NCI-H460 (cell line): ENCODE results near the gene PLPPR4. TPM values are rescaled to one million over a fixed set of nuclear protein-coding genes. Genes with fewer than 3 reads are reported as not detected.
"Not testable (repeated sequence)": the region's sequence is repeated elsewhere in the genome, so short reads cannot be mapped to it uniquely, and the experiment has no call there.

Experiments
- DNase-seq: peaks from one replicate; pipeline ENCODE4 v3.0.0-alpha.2; 2016; ENCODE audit warnings: low read depth; ENCODE audit errors: extremely low read depth
- polyA plus RNA-seq: library from polyadenylated mRNA; depleted of rRNA; stranded (reverse); fragments of >200 nt; gene quantifications from 2 replicates; pipeline ENCODE4 v1.2.3, GENCODE V29; 2014; cell fraction: nucleus; rRNA removed
- total RNA-seq: library from RNA; depleted of rRNA; stranded (reverse); fragments of >200 nt; shearing (Covaris generic); gene quantifications from 2 replicates; pipeline ENCODE4 v1.2.3, GENCODE V29; 2014; rRNA removed

The PLPPR4 gene, protein sequence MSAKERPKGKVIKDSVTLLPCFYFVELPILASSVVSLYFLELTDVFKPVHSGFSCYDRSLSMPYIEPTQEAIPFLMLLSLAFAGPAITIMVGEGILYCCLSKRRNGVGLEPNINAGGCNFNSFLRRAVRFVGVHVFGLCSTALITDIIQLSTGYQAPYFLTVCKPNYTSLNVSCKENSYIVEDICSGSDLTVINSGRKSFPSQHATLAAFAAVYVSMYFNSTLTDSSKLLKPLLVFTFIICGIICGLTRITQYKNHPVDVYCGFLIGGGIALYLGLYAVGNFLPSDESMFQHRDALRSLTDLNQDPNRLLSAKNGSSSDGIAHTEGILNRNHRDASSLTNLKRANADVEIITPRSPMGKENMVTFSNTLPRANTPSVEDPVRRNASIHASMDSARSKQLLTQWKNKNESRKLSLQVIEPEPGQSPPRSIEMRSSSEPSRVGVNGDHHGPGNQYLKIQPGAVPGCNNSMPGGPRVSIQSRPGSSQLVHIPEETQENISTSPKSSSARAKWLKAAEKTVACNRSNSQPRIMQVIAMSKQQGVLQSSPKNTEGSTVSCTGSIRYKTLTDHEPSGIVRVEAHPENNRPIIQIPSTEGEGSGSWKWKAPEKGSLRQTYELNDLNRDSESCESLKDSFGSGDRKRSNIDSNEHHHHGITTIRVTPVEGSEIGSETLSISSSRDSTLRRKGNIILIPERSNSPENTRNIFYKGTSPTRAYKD
- total RNA-seq: not detected in 2 replicates
- polyA plus RNA-seq: not detected in 2 replicates

DNA sequence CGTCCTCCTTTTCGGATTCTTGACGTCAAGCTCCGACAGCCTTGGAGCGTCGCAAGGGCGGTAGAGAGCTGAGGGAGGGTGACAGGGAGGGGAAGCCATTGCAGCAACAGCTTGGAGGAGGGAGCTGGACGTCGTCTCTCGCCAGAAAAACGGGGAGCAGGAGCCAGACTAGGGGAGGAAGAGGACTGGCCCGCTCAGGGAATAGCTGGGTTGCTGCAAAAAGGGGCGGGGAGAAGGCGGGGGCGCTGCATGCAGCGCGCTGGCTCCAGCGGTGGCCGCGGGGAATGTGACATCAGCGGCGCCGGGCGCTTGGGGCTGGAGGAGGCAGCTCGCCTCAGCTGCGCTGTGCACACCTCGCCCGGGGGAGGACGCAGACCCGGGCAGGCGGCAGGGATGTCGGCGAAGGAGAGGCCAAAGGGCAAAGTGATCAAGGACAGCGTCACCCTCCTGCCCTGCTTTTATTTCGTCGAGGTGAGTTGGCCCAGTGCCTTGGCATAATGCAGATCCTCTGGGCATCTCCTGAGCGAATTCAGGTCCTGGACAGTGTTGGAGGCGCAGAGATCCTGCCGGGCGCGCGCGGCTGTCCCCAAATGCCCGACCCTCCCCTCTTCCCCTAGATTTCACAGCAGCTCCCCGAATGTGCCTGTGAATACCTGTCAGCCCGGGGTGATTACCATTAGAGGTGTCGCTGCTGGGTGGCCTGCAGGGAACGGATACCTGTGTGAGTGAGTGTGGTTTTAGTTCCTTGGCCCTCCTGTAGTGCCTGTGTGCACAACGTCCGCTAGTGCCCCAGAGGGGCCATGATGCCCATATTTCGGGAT is at the start of gene PLPPR4:
PLPPR4 (plus strand) TSS at position 292 of the 821 bp plus-strand sequence; CDS start at position 394, 102 bp downstream.
- DNase-seq: peak; percentile 9

GRCh38 chr1:99216956-99217355 is 47.3 kb upstream of the PLPPR4 start:
- no peak for DNase-seq

DNA sequence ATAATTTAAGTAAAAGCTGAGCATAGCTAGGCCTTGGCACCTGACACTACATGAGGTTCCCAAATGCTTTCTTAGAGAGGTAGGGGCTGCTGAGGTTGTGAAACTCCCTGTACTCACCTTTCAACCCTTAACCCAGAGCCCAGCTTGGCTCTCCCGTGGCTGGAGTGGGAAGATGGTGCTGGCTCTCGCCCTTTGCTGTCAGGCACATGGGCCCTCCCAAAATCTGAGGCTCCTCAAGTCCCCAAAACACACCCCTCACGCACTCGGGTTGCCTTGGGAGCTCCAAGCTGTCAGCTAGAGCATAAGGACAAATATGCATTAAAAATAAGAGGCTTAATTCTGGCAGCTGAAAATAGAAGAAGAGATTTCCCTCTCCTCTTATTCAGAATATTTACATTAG is 46.7 kb upstream of the PLPPR4 start:
- DNase-seq: no peak

DNA sequence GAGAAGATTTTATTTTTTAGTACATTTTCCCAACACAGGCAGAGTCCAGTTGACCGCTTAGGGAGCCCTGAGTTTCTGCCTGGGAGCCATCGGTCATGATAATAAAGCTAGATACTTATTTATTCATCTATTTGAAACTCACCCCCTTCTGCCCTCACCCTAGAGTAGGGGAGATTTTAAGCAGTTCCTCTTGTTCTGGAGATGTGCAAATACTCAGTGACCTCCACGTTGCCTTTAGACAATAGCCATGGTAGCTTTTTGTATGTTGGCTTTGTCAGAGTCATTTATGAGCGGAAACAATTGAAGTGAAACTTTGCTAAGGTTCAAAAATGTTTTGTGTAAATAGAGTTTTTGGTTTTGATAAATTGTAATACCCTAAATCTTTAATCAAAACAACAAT is 45.7 kb upstream of the PLPPR4 start:
- DNase-seq: no peak

DNA sequence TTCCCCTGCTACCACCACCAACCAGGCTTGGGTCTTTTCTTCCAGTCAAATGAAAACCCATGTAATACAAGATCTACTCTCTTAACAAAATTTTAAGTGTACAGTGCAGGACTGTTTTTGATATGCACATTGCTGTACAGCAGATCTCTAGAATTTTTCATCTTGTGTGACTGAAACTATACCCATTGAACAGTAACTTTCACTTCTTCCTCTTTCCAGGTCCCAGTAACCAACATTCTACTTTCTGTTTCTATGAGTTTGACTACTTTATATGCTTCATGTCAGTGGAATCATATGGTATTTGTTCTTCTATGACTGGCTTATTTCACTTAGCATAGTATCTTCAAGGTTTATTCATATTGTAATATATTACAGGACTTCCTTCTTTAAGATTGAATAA is 45.3 kb upstream of the PLPPR4 start:
- DNase-seq: no peak

- no peak for DNase-seq
Measured at GRCh38 chr1:99227056-99227897, 37.0 kb upstream of the PLPPR4 start.

DNA sequence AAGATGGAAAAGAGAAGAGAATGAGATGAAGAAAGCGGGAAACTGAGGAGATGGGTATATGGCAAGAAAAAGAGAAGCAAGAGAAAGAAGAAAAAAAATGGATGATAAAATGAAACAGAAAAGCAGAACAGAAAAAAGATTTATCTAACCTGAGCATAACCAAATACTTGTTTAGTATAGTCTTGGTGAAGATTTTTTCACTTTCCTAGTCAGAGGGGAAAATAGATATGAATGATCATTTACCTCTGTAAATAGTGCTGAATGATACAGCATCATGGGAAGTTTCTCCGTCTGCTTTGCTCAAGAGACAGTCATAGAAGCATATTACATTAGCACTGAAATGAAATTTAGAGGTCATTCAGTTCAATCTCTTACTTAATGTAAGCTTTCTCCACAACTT is 36.1 kb upstream of the PLPPR4 start:
- no peak for DNase-seq

DNA sequence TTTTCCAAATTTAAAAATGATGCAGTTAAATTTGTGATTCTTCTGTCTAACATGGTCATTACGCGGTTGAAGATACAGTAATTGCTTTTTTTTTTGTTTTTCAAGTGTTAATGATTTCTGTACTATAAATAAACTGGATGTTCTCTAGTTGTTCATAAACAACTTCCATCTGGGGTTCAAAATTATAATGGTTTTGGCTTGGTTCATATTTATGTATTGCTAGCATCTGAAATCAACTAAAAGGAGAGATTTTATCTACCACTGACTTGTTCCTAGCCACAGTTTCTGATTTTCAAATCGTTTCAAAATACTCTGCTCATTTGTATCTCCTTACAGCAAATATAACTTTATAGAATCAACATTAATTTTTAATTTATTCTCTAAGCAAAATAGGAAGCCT is 35.2 kb upstream of the PLPPR4 start:
- no peak for DNase-seq

- DNase-seq: no peak
Measured at GRCh38 chr1:99230695-99231094, 33.6 kb upstream of the PLPPR4 start.

GRCh38 chr1:99232172-99232571 is 32.1 kb upstream of the PLPPR4 start:
- no peak for DNase-seq

- no peak for DNase-seq
Measured at GRCh38 chr1:99233446-99233845, 30.8 kb upstream of the PLPPR4 start.

DNA sequence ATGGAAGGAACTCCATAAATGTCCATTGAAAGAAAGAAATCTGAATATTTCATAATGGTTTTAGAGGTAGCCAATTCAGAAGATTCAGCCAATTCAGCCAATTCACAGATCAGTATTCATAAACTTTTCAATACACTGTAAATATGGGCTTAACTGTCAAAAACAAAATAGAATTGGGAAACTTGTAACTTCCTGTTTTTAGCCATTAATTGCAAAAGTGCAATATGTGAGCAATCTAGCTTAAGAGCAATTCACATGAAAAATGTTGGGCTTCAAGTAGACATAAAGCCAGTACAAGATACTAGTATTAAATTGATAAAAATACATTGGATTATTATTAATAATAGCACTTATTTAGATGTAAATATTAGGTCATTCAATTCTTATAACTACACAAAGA is 27.5 kb upstream of the PLPPR4 start:
- no peak for DNase-seq

DNA sequence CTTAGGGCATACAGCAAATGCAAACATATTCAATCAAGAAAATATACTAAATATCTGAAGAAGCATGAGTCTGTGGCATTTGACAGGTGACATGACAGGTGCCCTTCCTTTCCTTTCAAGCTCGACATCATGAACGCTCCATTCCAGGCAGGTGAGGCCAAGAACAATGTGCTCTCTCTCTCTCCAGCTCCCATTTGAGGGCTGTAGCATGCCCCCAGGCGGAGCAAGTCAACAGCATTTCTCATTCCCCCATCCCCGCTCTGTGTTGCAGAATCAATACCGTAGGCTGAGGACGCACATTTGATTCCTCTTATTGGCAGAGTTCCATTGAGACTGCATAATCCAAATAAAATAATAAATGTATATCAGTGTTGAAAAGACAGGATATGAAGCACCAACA is 24.6 kb upstream of the PLPPR4 start:
- no peak for DNase-seq

DNA sequence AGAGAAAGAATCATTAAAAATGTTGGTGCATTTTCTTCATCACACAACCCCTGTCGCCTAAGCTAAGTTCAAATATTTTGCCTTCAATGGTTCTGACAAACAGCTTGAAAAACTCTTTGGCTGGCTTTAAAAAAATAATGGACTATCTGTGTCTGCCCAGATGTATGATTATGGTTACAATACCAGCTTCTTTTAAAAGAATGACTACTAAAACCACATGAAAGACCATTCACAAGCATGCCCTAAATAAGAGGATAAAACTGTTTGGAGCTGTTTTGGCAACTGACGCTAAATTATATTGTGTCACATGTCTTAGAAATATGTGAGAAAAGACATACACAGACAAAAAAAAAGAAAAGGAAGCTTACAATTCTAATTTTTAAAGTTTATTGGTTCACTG is 23.7 kb upstream of the PLPPR4 start:
- DNase-seq: no peak

DNA sequence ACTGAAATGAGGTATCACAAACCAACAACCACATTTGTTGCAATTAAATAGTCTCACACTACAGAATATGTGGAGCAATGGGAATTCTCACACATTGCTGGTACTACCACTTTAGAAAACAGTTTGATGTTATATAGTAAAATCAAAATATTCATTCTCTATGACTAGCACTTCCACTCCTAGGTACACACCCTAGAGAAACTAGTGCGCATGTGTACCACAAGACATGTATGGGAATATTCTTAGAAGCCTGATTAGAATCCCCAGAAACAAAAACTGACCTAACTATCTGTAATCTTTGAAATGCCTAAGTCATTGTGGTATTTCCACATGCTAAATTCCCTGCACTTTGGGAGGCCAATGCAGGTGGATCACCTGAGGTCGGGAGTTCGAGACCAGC is 18.1 kb upstream of the PLPPR4 start:
- DNase-seq: no peak

DNA sequence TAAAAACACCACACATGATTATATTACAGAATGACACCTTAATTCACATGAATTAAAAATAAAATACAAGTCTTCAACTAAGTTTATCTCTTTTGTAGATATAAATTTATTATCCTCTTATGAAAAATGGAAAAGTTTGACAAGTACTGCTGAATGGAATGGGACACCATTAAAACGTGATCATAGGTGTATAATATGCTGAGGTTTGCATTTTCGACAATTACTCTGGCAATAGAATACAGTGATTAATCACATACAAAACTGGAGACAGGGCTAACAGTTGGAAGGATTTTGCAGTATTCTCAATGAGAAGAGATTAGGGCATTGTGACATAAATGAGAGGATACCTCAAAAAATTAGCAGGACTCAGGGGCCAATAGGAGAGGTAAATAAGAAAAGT is 17.1 kb upstream of the PLPPR4 start:
- DNase-seq: no peak

GRCh38 chr1:99250728-99251127 is 13.6 kb upstream of the PLPPR4 start:
- DNase-seq: no peak

- no peak for DNase-seq
Measured at GRCh38 chr1:99251308-99251707, 13.0 kb upstream of the PLPPR4 start.

GRCh38 chr1:99252630-99253029 is 11.7 kb upstream of the PLPPR4 start:
- DNase-seq: no peak

DNA sequence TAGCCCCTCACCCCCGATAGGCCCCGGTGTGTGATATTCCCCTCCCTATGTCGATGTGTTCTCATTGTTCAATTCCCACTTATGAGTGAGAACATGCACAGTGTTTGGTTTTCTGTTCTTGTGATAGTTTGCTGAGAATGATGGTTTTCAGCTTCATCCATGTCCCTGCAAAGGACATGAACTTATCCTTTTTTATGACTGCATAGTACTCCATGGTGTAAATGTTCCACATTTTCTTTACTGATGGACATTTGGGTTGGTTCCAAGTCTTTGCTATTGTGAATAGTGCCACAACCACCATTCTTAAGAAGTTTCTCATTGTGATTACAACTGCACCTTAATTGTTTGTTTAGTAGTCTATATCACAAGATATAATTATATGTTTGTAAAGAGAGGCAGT is 3.9 kb upstream of the PLPPR4 start:
- not testable (repeated sequence) for DNase-seq
